ENCODE data around the gene C12orf76.

- no peak for TF ChIP-seq CTCF (IDR thresholded peaks at IDR 0.05; ENCODE audit: low read depth, low read length)
- TF ChIP-seq EZH2phosphoT487 (IDR thresholded peaks at IDR 0.05; ENCODE audit: low read depth) = no peak
These were observed 55.2 kb downstream of the C12orf76 start for GRCh38 chr12:109993091-109993490.
